ENCODE results near the gene VAV3.
"Not testable (repeated sequence)": the region's sequence is repeated elsewhere in the genome, so short reads cannot be mapped to it uniquely, and the experiment has no call there.

VAV3 gene

DNA sequence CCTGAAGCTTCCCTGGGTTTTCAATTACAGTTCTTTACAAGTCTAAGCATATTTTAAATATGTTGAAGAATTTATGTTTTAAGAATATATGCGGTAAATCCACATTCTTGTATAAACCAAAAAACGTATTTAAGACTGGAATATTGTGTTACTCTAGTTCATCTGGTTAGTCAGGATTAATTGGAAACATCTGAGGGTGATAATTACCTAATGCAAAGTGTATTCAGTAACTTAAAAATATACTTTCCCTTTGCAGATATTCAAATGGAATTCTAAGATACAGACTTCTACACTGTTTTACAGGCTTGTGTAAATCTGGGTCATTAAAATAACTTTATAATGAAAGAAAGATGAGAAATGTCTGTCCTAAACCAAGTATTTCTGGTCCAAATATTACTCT is 302.0 kb downstream of the VAV3 start:
- in situ Hi-C loops (cut with HindIII; ENCODE audit: low pct_ligation_motif_present, low sequenced_read_pairs), result no loop called here
- TF ChIP-seq, protein P1, sequence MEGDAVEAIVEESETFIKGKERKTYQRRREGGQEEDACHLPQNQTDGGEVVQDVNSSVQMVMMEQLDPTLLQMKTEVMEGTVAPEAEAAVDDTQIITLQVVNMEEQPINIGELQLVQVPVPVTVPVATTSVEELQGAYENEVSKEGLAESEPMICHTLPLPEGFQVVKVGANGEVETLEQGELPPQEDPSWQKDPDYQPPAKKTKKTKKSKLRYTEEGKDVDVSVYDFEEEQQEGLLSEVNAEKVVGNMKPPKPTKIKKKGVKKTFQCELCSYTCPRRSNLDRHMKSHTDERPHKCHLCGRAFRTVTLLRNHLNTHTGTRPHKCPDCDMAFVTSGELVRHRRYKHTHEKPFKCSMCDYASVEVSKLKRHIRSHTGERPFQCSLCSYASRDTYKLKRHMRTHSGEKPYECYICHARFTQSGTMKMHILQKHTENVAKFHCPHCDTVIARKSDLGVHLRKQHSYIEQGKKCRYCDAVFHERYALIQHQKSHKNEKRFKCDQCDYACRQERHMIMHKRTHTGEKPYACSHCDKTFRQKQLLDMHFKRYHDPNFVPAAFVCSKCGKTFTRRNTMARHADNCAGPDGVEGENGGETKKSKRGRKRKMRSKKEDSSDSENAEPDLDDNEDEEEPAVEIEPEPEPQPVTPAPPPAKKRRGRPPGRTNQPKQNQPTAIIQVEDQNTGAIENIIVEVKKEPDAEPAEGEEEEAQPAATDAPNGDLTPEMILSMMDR (IDR thresholded peaks at IDR 0.05; ENCODE audit: low read depth, low read length, missing control alignments), result no peak
- H3K4me3 ChIP-seq (ENCODE audit: low read depth, low read length), result no peak overlapping the region
- H3K36me3 ChIP-seq (replicated peaks), result no peaks in the 10 kb centered on the region
- DNase-seq, result no peak
- no peaks in the 10 kb centered on the region for H3K27me3 ChIP-seq (replicated peaks)
- H3K27ac ChIP-seq, result no peak overlapping the region

DNA sequence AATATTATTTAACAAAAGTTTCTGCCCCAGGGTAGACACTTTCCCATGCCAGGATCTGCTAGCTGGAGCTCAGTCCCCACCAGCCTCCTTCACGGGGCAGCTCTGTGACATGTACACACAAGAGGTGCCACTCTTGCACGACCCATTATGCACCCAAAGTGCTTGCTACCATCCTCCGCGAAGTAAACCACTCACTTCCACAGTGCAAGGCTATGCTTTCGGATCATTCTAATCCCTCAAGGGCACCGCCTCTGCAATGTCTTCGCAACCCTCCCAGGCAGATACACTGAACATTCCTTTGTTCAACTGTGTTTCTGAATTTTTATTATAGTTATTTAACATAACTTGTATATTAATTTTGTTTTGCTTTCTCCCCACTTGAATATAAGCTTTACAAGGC is 303.8 kb downstream of the VAV3 start:
- no peak for DNase-seq

DNA sequence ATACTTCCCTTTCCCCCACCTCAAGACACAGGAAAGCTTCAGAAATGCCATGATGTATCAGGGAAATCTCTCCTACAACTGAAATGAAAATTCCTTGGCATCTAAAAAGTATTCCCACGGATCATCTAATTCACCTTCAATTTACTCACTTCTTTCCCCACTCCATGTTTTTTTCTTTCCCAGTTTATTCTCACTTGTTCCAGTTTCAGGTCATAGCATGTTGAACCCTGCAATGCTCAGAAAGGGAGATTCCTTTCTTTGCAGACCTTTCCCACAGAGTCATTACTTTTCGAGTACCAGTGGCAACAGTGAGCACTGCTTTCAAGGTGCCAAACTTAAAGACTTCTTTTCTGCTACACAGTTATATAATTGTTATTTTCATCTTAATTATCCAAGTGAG is 305.0 kb downstream of the VAV3 start:
- no peak for DNase-seq
- Histone ChIP-seq H3K4me3 (ENCODE audit: low read depth, low read length) (no peak overlapping the region), H3K36me3 (replicated peaks) (no peaks in the 10 kb centered on the region), H3K27ac (no peak overlapping the region), H3K27me3 (replicated peaks) (no peaks in the 10 kb centered on the region)
- in situ Hi-C loops (cut with HindIII; ENCODE audit: low pct_ligation_motif_present, low sequenced_read_pairs), result no loop called here
- TF ChIP-seq, protein P1 (IDR thresholded peaks at IDR 0.05; ENCODE audit: low read depth, low read length, missing control alignments), result no peak

More for the DNA sequence above, 303.8 kb downstream of the VAV3 start:
- H3K36me3 ChIP-seq (replicated peaks), result no peaks in the 10 kb centered on the region
- in situ Hi-C loops (cut with HindIII; ENCODE audit: low pct_ligation_motif_present, low sequenced_read_pairs), result no loop called here
- TF ChIP-seq, protein P1 (IDR thresholded peaks at IDR 0.05; ENCODE audit: low read depth, low read length, missing control alignments), result no peak
- H3K27me3 ChIP-seq (replicated peaks), result no peaks in the 10 kb centered on the region
- H3K27ac ChIP-seq, result no peak overlapping the region
- H3K4me3 ChIP-seq (ENCODE audit: low read depth, low read length), result no peak overlapping the region

DNA sequence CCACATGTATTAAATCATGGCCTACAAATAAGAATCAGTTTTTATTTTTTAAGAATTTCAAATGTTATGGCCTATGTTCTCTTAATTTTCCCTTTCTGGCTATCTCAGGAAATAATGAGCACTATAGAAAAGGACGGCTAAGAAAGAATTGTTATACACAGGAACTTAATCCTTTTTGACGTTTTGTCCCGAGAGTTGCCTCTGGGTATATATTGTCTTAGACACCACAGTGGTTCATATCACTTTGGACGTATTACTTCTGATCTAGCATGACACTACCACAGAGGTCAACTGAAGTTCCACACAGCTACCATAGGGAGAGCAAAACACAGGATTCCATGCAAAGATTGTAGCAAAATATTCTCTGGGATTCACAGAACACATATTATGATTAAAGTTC is 307.6 kb downstream of the VAV3 start:
- Histone ChIP-seq H3K27me3 (replicated peaks) (no peaks in the 10 kb centered on the region), H3K27ac (no peak overlapping the region), H3K4me3 (ENCODE audit: low read depth, low read length) (no peak overlapping the region), H3K36me3 (replicated peaks) (no peaks in the 10 kb centered on the region)
- no peak for DNase-seq
- in situ Hi-C loops (cut with HindIII; ENCODE audit: low pct_ligation_motif_present, low sequenced_read_pairs), result no loop called here
- TF ChIP-seq, protein P1 (IDR thresholded peaks at IDR 0.05; ENCODE audit: low read depth, low read length, missing control alignments), result no peak

DNA sequence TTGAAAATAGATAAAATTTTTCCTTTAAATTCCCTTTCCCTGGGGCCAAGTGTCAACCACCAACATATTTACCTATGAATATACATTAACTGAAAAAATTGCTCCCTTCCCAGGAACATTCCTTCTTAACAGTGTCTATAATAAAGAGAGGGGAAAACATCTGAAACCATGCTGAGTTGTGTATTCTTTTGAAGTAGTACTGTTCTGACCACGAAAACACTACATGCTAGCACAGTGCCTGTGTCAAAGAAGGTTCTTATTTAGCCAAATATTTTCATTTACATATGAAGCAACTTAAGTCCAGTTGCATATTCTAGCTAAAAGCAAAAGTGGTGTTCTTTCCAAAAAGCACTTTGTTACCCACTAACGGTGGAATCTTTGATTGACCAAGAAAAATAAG is 311.2 kb downstream of the VAV3 start:
- H3K4me3 ChIP-seq (ENCODE audit: low read depth, low read length), result no peak overlapping the region
- no peaks in the 10 kb centered on the region for H3K27me3 ChIP-seq (replicated peaks)
- DNase-seq, result no peak
- no peaks in the 10 kb centered on the region for H3K36me3 ChIP-seq (replicated peaks)
- TF ChIP-seq, protein P1 (IDR thresholded peaks at IDR 0.05; ENCODE audit: low read depth, low read length, missing control alignments), result no peak
- no peak overlapping the region for H3K27ac ChIP-seq
- in situ Hi-C loops (cut with HindIII; ENCODE audit: low pct_ligation_motif_present, low sequenced_read_pairs), result no loop called here

DNA sequence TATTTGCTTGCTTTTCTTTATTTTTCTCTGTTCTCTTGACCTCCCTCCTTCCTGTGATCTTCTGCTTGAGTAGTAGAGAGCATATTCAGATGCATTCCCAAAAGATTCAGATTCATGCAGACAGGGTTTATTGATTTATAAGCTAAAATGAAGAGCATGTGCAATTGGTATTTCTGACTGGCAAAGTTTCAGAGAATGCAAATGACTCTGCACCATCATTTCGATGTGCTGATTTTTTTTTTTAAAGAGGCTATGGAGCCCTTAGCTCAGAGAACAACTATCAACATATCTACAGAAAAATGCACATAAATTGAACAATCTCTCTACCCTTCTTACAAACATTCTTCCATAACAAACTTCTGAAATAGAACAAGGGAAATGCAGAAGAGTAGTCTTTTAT is 312.0 kb downstream of the VAV3 start:
- in situ Hi-C loops (cut with HindIII; ENCODE audit: low pct_ligation_motif_present, low sequenced_read_pairs), result no loop called here

DNA sequence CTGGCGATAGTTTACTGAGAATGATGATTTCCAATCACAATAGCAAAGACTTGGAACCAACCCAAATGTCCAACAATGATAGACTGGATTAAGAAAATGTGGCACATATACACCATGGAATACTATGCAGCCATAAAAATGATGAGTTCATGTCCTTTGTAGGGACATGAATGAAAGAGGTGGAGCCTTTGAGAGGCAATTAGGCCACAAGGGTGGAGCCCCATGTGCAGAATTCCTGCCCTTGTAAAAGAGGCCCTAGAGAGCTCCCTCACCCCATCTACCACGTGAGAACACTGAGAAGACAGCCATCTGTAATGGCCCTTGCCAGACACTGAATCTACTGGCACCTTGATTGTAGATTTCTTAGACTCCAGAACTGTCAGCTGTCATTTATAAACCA is 314.2 kb downstream of the VAV3 start:
- H3K4me3 ChIP-seq (ENCODE audit: low read depth, low read length); H3K27me3 ChIP-seq (replicated peaks); H3K27ac ChIP-seq; in situ Hi-C loops (cut with HindIII; ENCODE audit: low pct_ligation_motif_present, low sequenced_read_pairs); H3K36me3 ChIP-seq (replicated peaks); DNase-seq: not testable (repeated sequence)

More for the DNA sequence above, 312.0 kb downstream of the VAV3 start:
- Histone ChIP-seq H3K27ac (no peak overlapping the region), H3K27me3 (replicated peaks) (no peaks in the 10 kb centered on the region), H3K36me3 (replicated peaks) (no peaks in the 10 kb centered on the region), H3K4me3 (ENCODE audit: low read depth, low read length) (no peak overlapping the region)
- DNase-seq, result no peak
- TF ChIP-seq, protein P1 (IDR thresholded peaks at IDR 0.05; ENCODE audit: low read depth, low read length, missing control alignments), result no peak
